Liver (tissue), 9 donors: Measurements from ENCODE around the gene KAT7. TPM values are rescaled to one million over a fixed set of nuclear protein-coding genes. Genes with fewer than 3 reads are reported as not detected.

ENCODE experiments used
- DNase-seq: peaks from one replicate; pipeline ENCODE4 v3.0.0-alpha.2; 2017; ENCODE audit warnings: low spot score
- H3K27ac ChIP-seq, 2 donors: one replicate each; pipeline ENCODE4 v1.7.0; 2013; ENCODE audit warnings: inconsistent platforms in 2 of 2, low read length in 2 of 2, control low read depth in 1 of 2, low read depth in 1 of 2, mild to moderate bottlenecking in 1 of 2
- H3K27me3 ChIP-seq, 4 donors: one replicate each; pipeline versions ENCODE4 v1.6.1 to v1.7.0; 2013; ENCODE audit warnings: low read length in 3 of 4, inconsistent platforms in 1 of 4, mild to moderate bottlenecking in 1 of 4, moderate library complexity in 1 of 4; ENCODE audit not compliant: control insufficient read depth in 4 of 4, insufficient read depth in 4 of 4
- H3K36me3 ChIP-seq, 4 donors: one replicate each; pipeline versions ENCODE4 v1.6.1 to v1.7.0; 2013; ENCODE audit warnings: low read length in 3 of 4, mild to moderate bottlenecking in 3 of 4, low read depth in 1 of 4, moderate library complexity in 1 of 4; ENCODE audit not compliant: control insufficient read depth in 4 of 4, insufficient read depth in 3 of 4
- H3K4me1 ChIP-seq, 4 donors: one replicate each; pipeline versions ENCODE4 v1.6.1 to v1.7.0; 2013; ENCODE audit warnings: low read length in 3 of 4, mild to moderate bottlenecking in 3 of 4, moderate library complexity in 1 of 4; ENCODE audit not compliant: control insufficient read depth in 4 of 4, insufficient read depth in 4 of 4
- H3K4me3 ChIP-seq, 3 donors: one replicate each; pipeline versions ENCODE4 v1.6.1 to v1.7.0; 2013; ENCODE audit warnings: low read length in 3 of 3, control low read depth in 1 of 3, low read depth in 1 of 3, mild to moderate bottlenecking in 1 of 3
- H3K9ac ChIP-seq, 2 donors: one replicate each; pipeline ENCODE4 v1.7.0; 2013; ENCODE audit warnings: low read length in 2 of 2, mild to moderate bottlenecking in 2 of 2, moderate library complexity in 2 of 2, control low read depth in 1 of 2, low read depth in 1 of 2
- H3K9me3 ChIP-seq, 4 donors: one replicate each; pipeline versions ENCODE4 v1.6.1 to v1.7.0; 2013; ENCODE audit warnings: low read length in 3 of 4; ENCODE audit not compliant: control insufficient read depth in 4 of 4
- CTCF ChIP-seq: fragments of 150-350 bp; IDR thresholded peaks from 2 replicates; pipeline ENCODE4 v1.5.1; 2017; ENCODE audit warnings: improper control_type of control experiment, low read depth, low read length; ENCODE audit not compliant: missing input control
- EGR1 ChIP-seq, 2 donors: IDR thresholded peaks; 2 replicates each; pipeline ENCODE4 v1.6.1; 2016 to 2018; ENCODE audit warnings: antibody characterized with exemption in 2 of 2, low read depth in 2 of 2
- FOXA1 ChIP-seq: IDR thresholded peaks from 2 replicates; pipeline ENCODE4 v1.6.1; 2016; ENCODE audit warnings: antibody characterized with exemption
- FOXA2 ChIP-seq: IDR thresholded peaks from 2 replicates; pipeline ENCODE4 v1.6.1; 2016; ENCODE audit warnings: antibody characterized with exemption
- GABPA ChIP-seq, 2 donors: IDR thresholded peaks in 1 of 2; conservative IDR thresholded peaks in 1 of 2; 2 replicates each; pipeline ENCODE4 v1.6.1; 2016; ENCODE audit warnings: antibody characterized with exemption in 2 of 2, mild to moderate bottlenecking in 1 of 2, moderate library complexity in 1 of 2
- HNF4G ChIP-seq: IDR thresholded peaks from 2 replicates; pipeline ENCODE4 v1.6.1; 2016; ENCODE audit warnings: antibody characterized with exemption
- JUND ChIP-seq, 2 donors: IDR thresholded peaks; 2 replicates each; pipeline ENCODE4 v1.6.1; 2016; ENCODE audit warnings: antibody characterized with exemption in 2 of 2
- NR2F2 ChIP-seq: IDR thresholded peaks from 2 replicates; pipeline ENCODE4 v1.6.1; 2016; ENCODE audit warnings: antibody characterized with exemption
- RXRA ChIP-seq, 2 donors: IDR thresholded peaks; 2 replicates each; pipeline ENCODE4 v1.6.1; 2017 to 2018; ENCODE audit warnings: antibody characterized with exemption in 2 of 2, mild to moderate bottlenecking in 1 of 2
- SP1 ChIP-seq: IDR thresholded peaks from 2 replicates; pipeline ENCODE4 v1.6.1; 2018; ENCODE audit warnings: antibody characterized with exemption, mild to moderate bottlenecking
- TAF1 ChIP-seq: conservative IDR thresholded peaks from 2 replicates; pipeline ENCODE4 v1.6.1; 2016; ENCODE audit warnings: antibody characterized with exemption, mild to moderate bottlenecking
- YY1 ChIP-seq: IDR thresholded peaks from 2 replicates; pipeline ENCODE4 v1.6.1; 2016; ENCODE audit warnings: antibody characterized with exemption, mild to moderate bottlenecking
- ZBTB33 ChIP-seq: IDR thresholded peaks from 2 replicates; pipeline ENCODE4 v1.6.1; 2016; ENCODE audit warnings: antibody characterized with exemption
- WGBS: extraction: QIAGEN DNeasy Blood & Tissue Kit; methylation state at CpG from one replicate; pipeline ENCODE4 v1.1.7; 2013; 5-methylcytosine and 5-hydroxymethylcytosine counted together
- polyA plus RNA-seq, 2 donors: library from polyadenylated mRNA; stranded (reverse) in 1 of 2; unstranded in 1 of 2; fragments of 200-250 nt in 1 of 2; fragments of >200 nt in 1 of 2; fragmentation: Nextera tagmentation in 1 of 2; extraction: Ambion mirVana in 1 of 2; gene quantifications; one replicate each; pipeline versions ENCODE4 v1.2.1 to v1.2.3, GENCODE V29; 2013 to 2015
- total RNA-seq, 2 donors: library from RNA; depleted of rRNA; stranded (reverse); fragments of >200 nt; gene quantifications; one replicate each; pipeline ENCODE4 v1.2.3, GENCODE V29; 2014
- TF ChIP-seq, protein P1 (sequence below): IDR thresholded peaks from 2 replicates; pipeline ENCODE4 v1.6.1; 2016; ENCODE audit warnings: antibody characterized with exemption
- donor health status: healthy.
- donor health status: healthy.
- donor health status: healthy.
- donor health status: healthy.
- donor health status: healthy.

The KAT7 gene
- total and polyA plus RNA-seq, 4 donors, result 6.1 to 24.2 (median 12.6) TPM

DNA sequence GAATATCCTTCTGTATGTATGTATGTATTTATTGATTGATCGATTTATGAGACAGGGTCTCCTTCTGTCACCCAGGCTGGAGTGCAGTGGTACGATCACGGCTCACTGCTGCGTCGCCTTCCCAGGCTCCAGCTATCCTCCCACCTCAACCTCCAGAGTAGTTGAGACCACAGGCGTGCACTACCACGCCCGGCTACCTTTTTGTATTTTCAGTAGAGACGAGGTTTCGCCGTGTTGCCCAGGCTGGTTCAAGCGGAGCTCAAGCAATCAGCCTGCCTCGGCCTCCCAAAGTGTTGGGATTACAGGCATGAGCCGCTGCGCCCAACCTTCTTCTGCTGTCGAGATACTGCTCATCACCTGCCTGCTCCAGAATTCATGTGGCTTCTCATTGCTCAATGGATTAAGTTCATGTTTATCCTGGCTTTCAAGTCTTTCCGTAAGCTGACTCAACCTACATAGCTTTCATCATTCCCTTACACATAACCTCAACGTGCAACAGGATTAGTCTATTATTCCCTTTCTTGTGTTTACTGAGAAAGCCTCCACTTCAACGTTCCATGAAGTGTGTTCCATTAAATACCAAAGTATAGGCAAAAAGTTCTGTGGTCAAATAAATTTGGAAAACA lies 45.8 kb downstream of the KAT7 start (continued):
- TF ChIP-seq CTCF, result no peak
- no peak for TF ChIP-seq NR2F2
- TF ChIP-seq JUND (IDR thresholded peaks at IDR 0.05), result no peak
- TF ChIP-seq YY1, result no peak
- no peak for TF ChIP-seq ZBTB33
- TF ChIP-seq, protein P1, sequence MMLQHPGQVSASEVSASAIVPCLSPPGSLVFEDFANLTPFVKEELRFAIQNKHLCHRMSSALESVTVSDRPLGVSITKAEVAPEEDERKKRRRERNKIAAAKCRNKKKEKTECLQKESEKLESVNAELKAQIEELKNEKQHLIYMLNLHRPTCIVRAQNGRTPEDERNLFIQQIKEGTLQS, result no peak
- no peak for TF ChIP-seq FOXA1

GRCh38 chr17:49835472-49835871 lies 47.0 kb downstream of the KAT7 start:
- Histone ChIP-seq H3K9ac (no peak overlapping the region), H3K4me1 (peaks cover 0 to 9% (median 3%) of the 10 kb centered on the region in 4 donors), H3K9me3 (no peaks in the 10 kb centered on the region), H3K27ac (no peak overlapping the region), H3K4me3 (no peak overlapping the region), H3K36me3 (peaks cover 0 to 12% (median 10%) of the 10 kb centered on the region in 4 donors), H3K27me3 (no peaks in the 10 kb centered on the region)
- DNase-seq, result no peak
- no peak for TF ChIP-seq GABPA (IDR thresholded peaks at IDR 0.05 in 1 of 2, conservative IDR thresholded peaks at IDR 0.05 in 1 of 2)
- TF ChIP-seq, protein P1, result no peak
- no peak for TF ChIP-seq SP1
- no peak for TF ChIP-seq ZBTB33
- no peak for TF ChIP-seq HNF4G
- WGBS, result 91% methylated on average over 7 of the region's 7 CpGs

GRCh38 chr17:49836111-49837030 lies 47.9 kb downstream of the KAT7 start:
- TF ChIP-seq, protein P1, result no peak
- no peak for TF ChIP-seq RXRA (IDR thresholded peaks at IDR 0.05)
- no peak for TF ChIP-seq HNF4G
- no peak for TF ChIP-seq TAF1
- no peak for TF ChIP-seq FOXA1
- TF ChIP-seq GABPA (IDR thresholded peaks at IDR 0.05 in 1 of 2, conservative IDR thresholded peaks at IDR 0.05 in 1 of 2), result no peak
- no peak for TF ChIP-seq JUND (IDR thresholded peaks at IDR 0.05)
- TF ChIP-seq EGR1 (IDR thresholded peaks at IDR 0.05; ENCODE audit: low read depth in 2 of 2), result no peak
- TF ChIP-seq ZBTB33, result no peak
- TF ChIP-seq SP1, result no peak
- no peak for TF ChIP-seq FOXA2
- TF ChIP-seq CTCF, result no peak
- H3K9ac ChIP-seq, result no peak overlapping the region
- no peak overlapping the region for H3K4me3 ChIP-seq
- no peaks in the 10 kb centered on the region for H3K9me3 ChIP-seq
- no peak overlapping the region for H3K27ac ChIP-seq
- no peaks in the 10 kb centered on the region for H3K27me3 ChIP-seq
- no peak for DNase-seq
- 69% methylated on average over 16 of the region's 16 CpGs for WGBS
- H3K36me3 ChIP-seq, result peaks cover 0 to 12% (median 7%) of the 10 kb centered on the region in 4 donors
- peaks cover 0 to 9% (median 3%) of the 10 kb centered on the region in 4 donors for H3K4me1 ChIP-seq
